SK-N-SH treated with all-trans-retinoic acid at 6 μM for 48 hours (cell line): ENCODE measurements around the gene MAP3K13.

ENCODE experiments used
- CSDC2 ChIP-seq: fragments of 250-450 bp; sonication (Bioruptor Pico); IDR thresholded peaks from 2 replicates; pipeline ENCODE4 v1.5.0; 2020; ENCODE audit warnings: mild to moderate bottlenecking, moderate library complexity
- ESRRG ChIP-seq: fragments of 250-450 bp; sonication (Bioruptor Pico); IDR thresholded peaks from 2 replicates; pipeline ENCODE4 v1.6.1; 2021; ENCODE audit warnings: mild to moderate bottlenecking
- POU6F1 ChIP-seq: fragments of 250-450 bp; sonication (Bioruptor Pico); IDR thresholded peaks from 2 replicates; pipeline ENCODE4 v1.8.0; 2021; ENCODE audit warnings: low read depth, mild to moderate bottlenecking, moderate library complexity, borderline replicate concordance
- PPARA ChIP-seq: fragments of 250-450 bp; sonication (Bioruptor Pico); IDR thresholded peaks from 2 replicates; pipeline ENCODE4 v1.5.0; 2020; ENCODE audit warnings: mild to moderate bottlenecking, borderline replicate concordance
- TOX ChIP-seq: fragments of 250-450 bp; sonication (Bioruptor Pico); IDR thresholded peaks from 2 replicates; pipeline ENCODE4 v1.8.0; 2021; ENCODE audit warnings: mild to moderate bottlenecking, moderate library complexity, borderline replicate concordance

- TF ChIP-seq TOX (CRISPR knock-in tag) (no peak), POU6F1 (no peak), PPARA (CRISPR knock-in tag) (no peak), ESRRG (CRISPR knock-in tag) (no peak), CSDC2 (CRISPR knock-in tag) (no peak)
These were observed 34.7 kb downstream of the MAP3K13 start for GRCh38 chr3:185397676-185398075.
